ENCODE results near the gene PSIP1. TPM values are rescaled to one million over a fixed set of nuclear protein-coding genes. Genes with fewer than 3 reads are reported as not detected.

Gene PSIP1
- total and polyA plus RNA-seq, 2 experiments from 2014 or later, result 35.1 to 37.3 TPM

DNA sequence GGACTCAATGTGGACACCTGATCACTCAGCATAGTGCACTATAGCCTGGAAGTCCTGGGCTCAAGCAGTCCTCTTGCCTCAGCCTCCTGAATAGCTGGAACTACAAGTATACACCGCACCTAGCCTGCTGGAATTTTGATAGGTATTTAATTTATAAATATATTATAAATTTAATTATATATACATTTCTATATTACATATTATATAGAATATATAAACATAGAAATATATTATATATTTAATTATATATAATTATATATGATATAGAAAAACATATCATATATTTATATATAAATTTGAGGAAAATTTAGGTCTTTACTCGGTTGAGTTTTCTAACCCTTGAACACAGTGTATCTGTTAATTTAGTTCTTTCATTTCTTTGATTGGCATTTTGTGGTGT, 15.2 kb upstream of the PSIP1 start:
- H3K4me1 ChIP-seq (ENCODE audit: insufficient read depth), result no peaks in the 10 kb centered on the region
- H3K4me2 ChIP-seq, result no peak overlapping the region
- WGBS (ENCODE audit: low lambda C conversion rate, missing lambda C conversion rate), result 48% methylated on average over 2 of the region's 2 CpGs
- H3K4me3 ChIP-seq, result no peak overlapping the region
- H3K36me3 ChIP-seq (replicated peaks; ENCODE audit: insufficient read depth, low read depth), result no peaks in the 10 kb centered on the region
- no peaks in the 10 kb centered on the region for H3K27me3 ChIP-seq
- H3K9me3 ChIP-seq (ENCODE audit: low read depth), result no peaks in the 10 kb centered on the region
- H3K27ac ChIP-seq, result no peak overlapping the region
- no peaks in the 10 kb centered on the region for H3K79me2 ChIP-seq
- TF ChIP-seq, protein P1, sequence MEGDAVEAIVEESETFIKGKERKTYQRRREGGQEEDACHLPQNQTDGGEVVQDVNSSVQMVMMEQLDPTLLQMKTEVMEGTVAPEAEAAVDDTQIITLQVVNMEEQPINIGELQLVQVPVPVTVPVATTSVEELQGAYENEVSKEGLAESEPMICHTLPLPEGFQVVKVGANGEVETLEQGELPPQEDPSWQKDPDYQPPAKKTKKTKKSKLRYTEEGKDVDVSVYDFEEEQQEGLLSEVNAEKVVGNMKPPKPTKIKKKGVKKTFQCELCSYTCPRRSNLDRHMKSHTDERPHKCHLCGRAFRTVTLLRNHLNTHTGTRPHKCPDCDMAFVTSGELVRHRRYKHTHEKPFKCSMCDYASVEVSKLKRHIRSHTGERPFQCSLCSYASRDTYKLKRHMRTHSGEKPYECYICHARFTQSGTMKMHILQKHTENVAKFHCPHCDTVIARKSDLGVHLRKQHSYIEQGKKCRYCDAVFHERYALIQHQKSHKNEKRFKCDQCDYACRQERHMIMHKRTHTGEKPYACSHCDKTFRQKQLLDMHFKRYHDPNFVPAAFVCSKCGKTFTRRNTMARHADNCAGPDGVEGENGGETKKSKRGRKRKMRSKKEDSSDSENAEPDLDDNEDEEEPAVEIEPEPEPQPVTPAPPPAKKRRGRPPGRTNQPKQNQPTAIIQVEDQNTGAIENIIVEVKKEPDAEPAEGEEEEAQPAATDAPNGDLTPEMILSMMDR (IDR thresholded peaks at IDR 0.05; ENCODE audit: poor library complexity), result no peak
- TF ChIP-seq EZH2 (IDR thresholded peaks at IDR 0.05; ENCODE audit: borderline replicate concordance) (no peak), EZH2phosphoT487 (IDR thresholded peaks at IDR 0.05; ENCODE audit: low read depth, severe bottlenecking, unreplicated experiment) (no peak)
- H4K20me1 ChIP-seq (ENCODE audit: insufficient read depth, poor library complexity, severe bottlenecking), result no peaks in the 10 kb centered on the region
- DNase-seq (ENCODE audit: low spot score), result no peak
- H2AFZ ChIP-seq, result no peak overlapping the region
- no peaks in the 10 kb centered on the region for H3K9me2 ChIP-seq (replicated peaks; ENCODE audit: insufficient read depth)

DNA sequence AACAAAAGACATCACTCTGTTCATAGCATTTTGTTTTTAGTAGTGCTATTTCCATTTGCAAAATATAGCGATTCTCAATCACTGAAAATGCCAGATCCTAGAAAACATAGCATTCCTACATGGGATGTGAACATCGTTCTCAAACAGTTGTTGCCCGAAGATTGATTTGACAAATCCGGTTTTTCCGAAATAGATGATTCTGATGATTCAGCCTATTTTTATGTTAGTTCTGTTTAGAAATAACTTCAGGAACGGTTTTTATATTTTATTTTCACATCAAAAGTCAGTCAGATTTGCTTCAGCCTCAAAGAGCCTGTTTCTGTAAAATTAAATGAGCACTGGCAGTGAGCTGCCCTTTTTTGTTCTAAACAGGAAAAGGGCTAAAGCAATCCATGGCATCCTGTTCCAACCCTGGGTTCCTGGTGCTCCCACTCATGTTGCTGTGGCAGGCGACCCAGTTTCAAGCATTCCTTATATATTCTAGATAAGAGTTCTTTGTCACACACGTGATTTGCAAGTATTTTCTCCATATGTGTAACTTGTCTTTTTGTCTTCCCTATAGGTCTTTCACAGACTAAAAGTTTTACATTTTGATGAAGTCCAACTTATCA, 14.2 kb upstream of the PSIP1 start:
- H3K27ac ChIP-seq, result no peak overlapping the region
- no peak overlapping the region for H2AFZ ChIP-seq
- no peaks in the 10 kb centered on the region for H3K4me1 ChIP-seq (ENCODE audit: insufficient read depth)
- no peaks in the 10 kb centered on the region for H3K36me3 ChIP-seq (replicated peaks; ENCODE audit: insufficient read depth, low read depth)
- no peak overlapping the region for H3K4me3 ChIP-seq
- H3K4me2 ChIP-seq, result no peak overlapping the region
- H3K9me2 ChIP-seq (replicated peaks; ENCODE audit: insufficient read depth), result no peaks in the 10 kb centered on the region
- TF ChIP-seq EZH2phosphoT487 (IDR thresholded peaks at IDR 0.05; ENCODE audit: low read depth, severe bottlenecking, unreplicated experiment) (no peak), EZH2 (IDR thresholded peaks at IDR 0.05; ENCODE audit: borderline replicate concordance) (no peak)
- TF ChIP-seq, protein P1 (IDR thresholded peaks at IDR 0.05; ENCODE audit: poor library complexity), result no peak
- 84% methylated on average over 8 of the region's 8 CpGs for WGBS (ENCODE audit: low lambda C conversion rate, missing lambda C conversion rate)
- no peak for DNase-seq (ENCODE audit: low spot score)
- H3K27me3 ChIP-seq, result no peaks in the 10 kb centered on the region
- no peaks in the 10 kb centered on the region for H3K79me2 ChIP-seq
- no peaks in the 10 kb centered on the region for H4K20me1 ChIP-seq (ENCODE audit: insufficient read depth, poor library complexity, severe bottlenecking)
- no peaks in the 10 kb centered on the region for H3K9me3 ChIP-seq (ENCODE audit: low read depth)

DNA sequence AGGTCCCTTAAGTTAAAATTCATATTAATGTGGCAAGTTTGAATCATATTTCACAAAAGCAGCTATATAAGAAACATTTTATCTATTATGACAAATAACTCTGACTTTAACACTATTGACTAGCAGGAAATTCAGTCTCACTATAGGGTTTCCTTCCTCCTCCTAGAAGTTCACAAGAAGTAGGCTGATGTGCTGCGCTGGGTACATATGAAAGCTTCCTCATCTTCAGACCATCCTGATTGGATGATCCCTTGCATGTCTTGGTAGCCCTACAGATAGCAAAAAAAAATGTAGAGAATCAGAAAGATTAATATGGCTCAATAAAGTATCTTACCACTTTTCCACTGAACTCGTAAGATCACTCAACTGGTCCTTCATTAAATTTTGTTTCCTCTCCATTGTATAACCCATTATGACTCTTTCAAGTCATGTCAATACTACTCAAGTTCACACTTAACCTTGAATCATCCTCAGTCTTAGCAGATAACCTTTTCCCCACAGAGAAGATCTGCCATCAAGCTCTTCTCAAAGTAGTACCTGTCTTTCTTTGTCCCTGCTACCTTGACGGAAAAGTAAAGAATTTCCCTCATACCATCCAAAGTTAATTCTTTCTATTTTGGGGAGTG, 11.5 kb upstream of the PSIP1 start:
- DNase-seq (ENCODE audit: low spot score), result no peak
- Histone ChIP-seq H2AFZ (no peak overlapping the region), H3K36me3 (replicated peaks; ENCODE audit: insufficient read depth, low read depth) (no peaks in the 10 kb centered on the region), H3K9me2 (replicated peaks; ENCODE audit: insufficient read depth) (no peaks in the 10 kb centered on the region), H3K9me3 (ENCODE audit: low read depth) (no peaks in the 10 kb centered on the region), H3K79me2 (no peaks in the 10 kb centered on the region), H3K4me3 (no peak overlapping the region), H3K27ac (no peak overlapping the region), H3K4me1 (ENCODE audit: insufficient read depth) (no peaks in the 10 kb centered on the region), H3K27me3 (no peaks in the 10 kb centered on the region), H4K20me1 (ENCODE audit: insufficient read depth, poor library complexity, severe bottlenecking) (no peaks in the 10 kb centered on the region), H3K4me2 (no peak overlapping the region)
- TF ChIP-seq, protein P1 (IDR thresholded peaks at IDR 0.05; ENCODE audit: poor library complexity), result no peak
- no peak for TF ChIP-seq EZH2 (IDR thresholded peaks at IDR 0.05; ENCODE audit: borderline replicate concordance)
- no peak for TF ChIP-seq EZH2phosphoT487 (IDR thresholded peaks at IDR 0.05; ENCODE audit: low read depth, severe bottlenecking, unreplicated experiment)
- WGBS (ENCODE audit: low lambda C conversion rate, missing lambda C conversion rate), result 93% methylated on average over 3 of the region's 3 CpGs
